H1 (cell line): ENCODE results near the gene MEIS2. TPM values are rescaled to one million over a fixed set of nuclear protein-coding genes. Genes with fewer than 3 reads are reported as not detected.

Experiments used
- CREB1 ChIP-seq: IDR thresholded peaks from 2 replicates; pipeline ENCODE4 v1.6.1; 2012; ENCODE audit warnings: inconsistent platforms
- HDAC6 ChIP-seq: IDR thresholded peaks from one replicate; pipeline ENCODE4 v1.7.1; 2012; ENCODE audit warnings: low read depth, mild to moderate bottlenecking, inconsistent platforms, low read length, moderate library complexity
- JUN ChIP-seq: IDR thresholded peaks from 2 replicates; pipeline ENCODE4 v1.6.1; 2011; ENCODE audit warnings: low read depth, mild to moderate bottlenecking, improper control_type of control experiment, low read length
- polyA plus RNA-seq, 7 experiments: library from polyadenylated mRNA; depleted of rRNA in 3 of 7; stranded (reverse) in 5 of 7; unstranded in 2 of 7; fragments of >200 nt in 5 of 7; fragments of 200-250 nt in 2 of 7; gene quantifications; 1 replicate in 5 of 7; 2 replicates in 1 of 7; 4 replicates in 1 of 7; pipeline versions ENCODE4 v1.2.1 to v1.2.3, GENCODE V29; 2011 to 2013; ENCODE audit warnings: missing spikeins in 2 of 7, mixed read lengths in 2 of 7
- total RNA-seq: library from RNA; stranded (reverse); fragmentation: NEBNext Ultra II Directional; extraction: Animal tissue kit (Norgen Biotek cat#: 25700); gene quantifications from 2 replicates; pipeline ENCODE4 v1.2.1, GENCODE V29; 2021

Gene MEIS2
- total and polyA plus RNA-seq, 2 of the 8 experiments (the other 6 are each of a cell fraction or from before 2014, with no cell fraction given): 0.22 to 1.2 TPM

GRCh38 chr15:36943508-36944361 is 156.6 kb downstream of the MEIS2 start (continued):
- TF ChIP-seq JUN: no peak
- no peak for TF ChIP-seq HDAC6
- no peak for TF ChIP-seq CREB1
